Measurements from ENCODE around the gene PRKN.

Gene PRKN

GRCh38 chr6:162273986-162274385 is 453.6 kb downstream of the PRKN start:
- DNase-seq = no peak

GRCh38 chr6:162271922-162272321 is 455.6 kb downstream of the PRKN start:
- DNase-seq = no peak

- DNase-seq = no peak
Observed at GRCh38 chr6:162270966-162271365, 456.6 kb downstream of the PRKN start.

GRCh38 chr6:162267641-162268040 is 459.9 kb downstream of the PRKN start:
- DNase-seq = no peak

- no peak for DNase-seq
Observed at GRCh38 chr6:162267126-162267525, 460.4 kb downstream of the PRKN start.

GRCh38 chr6:162264581-162264980 is 463.0 kb downstream of the PRKN start:
- no peak for DNase-seq

- DNase-seq = no peak
Observed at GRCh38 chr6:162262466-162263196, 464.9 kb downstream of the PRKN start.

GRCh38 chr6:162261598-162261997 is 466.0 kb downstream of the PRKN start:
- DNase-seq = no peak

- peak; percentile 22 for DNase-seq
Observed at GRCh38 chr6:162260027-162260426, 467.5 kb downstream of the PRKN start.

- DNase-seq = no peak
Observed at GRCh38 chr6:162258647-162259046, 468.9 kb downstream of the PRKN start.

GRCh38 chr6:162256361-162256760 is 471.2 kb downstream of the PRKN start:
- no peak for DNase-seq

GRCh38 chr6:162251257-162251656 is 476.3 kb downstream of the PRKN start:
- DNase-seq = no peak

- no peak for DNase-seq
Observed at GRCh38 chr6:162249907-162250642, 477.5 kb downstream of the PRKN start.

GRCh38 chr6:162245830-162246420 is 481.6 kb downstream of the PRKN start:
- no peak for DNase-seq

- DNase-seq = no peak
Observed at GRCh38 chr6:162244031-162244430, 483.5 kb downstream of the PRKN start.

GRCh38 chr6:162242915-162243314 is 484.7 kb downstream of the PRKN start:
- no peak for DNase-seq

GRCh38 chr6:162239330-162239729 is 488.2 kb downstream of the PRKN start:
- no peak for DNase-seq

- DNase-seq = no peak
Observed at GRCh38 chr6:162238675-162239074, 488.9 kb downstream of the PRKN start.

- no peak for DNase-seq
Observed at GRCh38 chr6:162237331-162237730, 490.2 kb downstream of the PRKN start.

- no peak for DNase-seq
Observed at GRCh38 chr6:162234631-162235030, 492.9 kb downstream of the PRKN start.

GRCh38 chr6:162230147-162230752 is 497.3 kb downstream of the PRKN start:
- no peak for DNase-seq

GRCh38 chr6:162229093-162229492 is 498.5 kb downstream of the PRKN start:
- no peak for DNase-seq

GRCh38 chr6:162226803-162227202 is 500.8 kb downstream of the PRKN start:
- no peak for DNase-seq

- no peak for DNase-seq
Observed at GRCh38 chr6:162222521-162222920, 505.0 kb downstream of the PRKN start.
